ENCODE data around the gene CFAP73.

The CFAP73 gene

GRCh38 chr12:113174461-113175384 is 25.2 kb downstream of the CFAP73 start:
- peak; percentile 98 for TF ChIP-seq CTCF (IDR thresholded peaks at IDR 0.05; ENCODE audit: low read depth, low read length)
- no peak for DNase-seq (ENCODE audit: extremely low read depth, low read depth)

- TF ChIP-seq CTCF (IDR thresholded peaks at IDR 0.05; ENCODE audit: low read depth, low read length), result no peak
- no peak for DNase-seq (ENCODE audit: extremely low read depth, low read depth)
Observed at GRCh38 chr12:113179023-113179422, 29.5 kb downstream of the CFAP73 start.

- no peak for TF ChIP-seq CTCF (IDR thresholded peaks at IDR 0.05; ENCODE audit: low read depth, low read length)
- no peak for DNase-seq (ENCODE audit: extremely low read depth, low read depth)
Observed at GRCh38 chr12:113180333-113180732, 30.8 kb downstream of the CFAP73 start.

- no peak for TF ChIP-seq CTCF (IDR thresholded peaks at IDR 0.05; ENCODE audit: low read depth, low read length)
- no peak for DNase-seq (ENCODE audit: extremely low read depth, low read depth)
Observed at GRCh38 chr12:113181975-113182374, 32.5 kb downstream of the CFAP73 start.

GRCh38 chr12:113183030-113183589 is 33.6 kb downstream of the CFAP73 start:
- no peak for TF ChIP-seq CTCF (IDR thresholded peaks at IDR 0.05; ENCODE audit: low read depth, low read length)
- no peak for DNase-seq (ENCODE audit: extremely low read depth, low read depth)

GRCh38 chr12:113184098-113184899 is 34.8 kb downstream of the CFAP73 start:
- no peak for TF ChIP-seq CTCF (IDR thresholded peaks at IDR 0.05; ENCODE audit: low read depth, low read length)
- DNase-seq (ENCODE audit: extremely low read depth, low read depth), result no peak

- no peak for TF ChIP-seq CTCF (IDR thresholded peaks at IDR 0.05; ENCODE audit: low read depth, low read length)
- DNase-seq (ENCODE audit: extremely low read depth, low read depth), result peak; percentile 72
Observed at GRCh38 chr12:113184900-113185179, 35.3 kb downstream of the CFAP73 start.
